Loucy (cell line): ENCODE results near the gene PTPN21.

Experiments
- H2AFZ ChIP-seq: fragments of 200-600 bp; sonication (generic); 2 replicates; pipeline ENCODE4 v1.6.0; 2016; ENCODE audit warnings: antibody characterized with exemption, mild to moderate bottlenecking, low read length, moderate library complexity
- H3F3A ChIP-seq: fragments of 200-600 bp; 2 replicates; pipeline ENCODE4 v1.6.0; 2016; ENCODE audit warnings: antibody characterized with exemption, low read depth, mild to moderate bottlenecking
- H3K27me3 ChIP-seq: fragments of 200-600 bp; sonication (generic); 2 replicates; pipeline ENCODE4 v1.6.1; 2014; ENCODE audit warnings: low read length, mild to moderate bottlenecking; ENCODE audit not compliant: insufficient read depth, poor library complexity, severe bottlenecking
- H3K36me3 ChIP-seq: fragments of 200-600 bp; sonication (generic); 2 replicates; pipeline ENCODE4 v1.6.1; 2016; ENCODE audit warnings: low read length; ENCODE audit not compliant: insufficient read depth
- H3K4me1 ChIP-seq: fragments of 200-600 bp; sonication (generic); 2 replicates; pipeline ENCODE4 v1.5.1; 2014; ENCODE audit warnings: low read length, mild to moderate bottlenecking; ENCODE audit not compliant: insufficient read depth, poor library complexity, severe bottlenecking
- H3K4me2 ChIP-seq: fragments of 200-600 bp; sonication (generic); 2 replicates; pipeline ENCODE4 v1.6.0; 2014; ENCODE audit warnings: antibody characterized with exemption, low read length, low read depth, mild to moderate bottlenecking; ENCODE audit not compliant: poor library complexity, severe bottlenecking
- H3K4me3 ChIP-seq: fragments of 200-600 bp; sonication (generic); 2 replicates; pipeline ENCODE4 v1.5.1; 2014; ENCODE audit warnings: low read length, mild to moderate bottlenecking, mixed read lengths; ENCODE audit not compliant: poor library complexity, severe bottlenecking
- H3K79me2 ChIP-seq: fragments of 200-600 bp; sonication (generic); 2 replicates; pipeline ENCODE4 v1.6.1; 2014; ENCODE audit warnings: low read length; ENCODE audit not compliant: insufficient read depth
- H3K9ac ChIP-seq: fragments of 200-600 bp; sonication (generic); 2 replicates; pipeline ENCODE4 v1.6.0; 2014; ENCODE audit warnings: mild to moderate bottlenecking, low read depth, low read length, moderate library complexity; ENCODE audit not compliant: poor library complexity, severe bottlenecking
- H3K9me2 ChIP-seq: fragments of 200-600 bp; sonication (generic); replicated peaks from 2 replicates; pipeline ENCODE4 v1.6.1; 2016; ENCODE audit warnings: low read depth, low read length, mixed read lengths
- H3K9me3 ChIP-seq: fragments of 200-600 bp; sonication (generic); 2 replicates; pipeline ENCODE4 v1.6.1; 2014; ENCODE audit warnings: mild to moderate bottlenecking, antibody characterized with exemption, low read length, low read depth; ENCODE audit not compliant: insufficient read depth
- H4K20me1 ChIP-seq: fragments of 200-600 bp; sonication (generic); 2 replicates; pipeline ENCODE4 v1.6.0; 2014; ENCODE audit warnings: antibody characterized with exemption, low read length, mild to moderate bottlenecking; ENCODE audit not compliant: insufficient read depth, poor library complexity, severe bottlenecking
- EZH2phosphoT487 ChIP-seq: fragments of 200-600 bp; IDR thresholded peaks from 2 replicates; pipeline ENCODE4 v1.6.1; 2018; ENCODE audit warnings: antibody characterized with exemption, mild to moderate bottlenecking, moderate library complexity, borderline replicate concordance
- TF ChIP-seq, protein P1 (sequence below): fragments of 200-600 bp; sonication (generic); conservative IDR thresholded peaks from 2 replicates; pipeline ENCODE4 v1.5.1; 2014; ENCODE audit warnings: mild to moderate bottlenecking, antibody characterized with exemption, low read length

The PTPN21 gene

GRCh38 chr14:88572117-88572516 lies 17.3 kb upstream of the PTPN21 start:
- Histone ChIP-seq H3F3A (no peaks in the 10 kb centered on the region), H3K9me3 (no peaks in the 10 kb centered on the region), H4K20me1 (no peaks in the 10 kb centered on the region), H3K79me2 (no peaks in the 10 kb centered on the region), H2AFZ (no peak overlapping the region), H3K9me2 (no peaks in the 10 kb centered on the region), H3K9ac (no peak overlapping the region), H3K36me3 (peaks cover 82% of the 10 kb centered on the region), H3K27me3 (no peaks in the 10 kb centered on the region), H3K4me1 (no peaks in the 10 kb centered on the region), H3K4me2 (no peak overlapping the region), H3K4me3 (no peak overlapping the region)
- TF ChIP-seq EZH2phosphoT487 = no peak
- TF ChIP-seq, protein P1, sequence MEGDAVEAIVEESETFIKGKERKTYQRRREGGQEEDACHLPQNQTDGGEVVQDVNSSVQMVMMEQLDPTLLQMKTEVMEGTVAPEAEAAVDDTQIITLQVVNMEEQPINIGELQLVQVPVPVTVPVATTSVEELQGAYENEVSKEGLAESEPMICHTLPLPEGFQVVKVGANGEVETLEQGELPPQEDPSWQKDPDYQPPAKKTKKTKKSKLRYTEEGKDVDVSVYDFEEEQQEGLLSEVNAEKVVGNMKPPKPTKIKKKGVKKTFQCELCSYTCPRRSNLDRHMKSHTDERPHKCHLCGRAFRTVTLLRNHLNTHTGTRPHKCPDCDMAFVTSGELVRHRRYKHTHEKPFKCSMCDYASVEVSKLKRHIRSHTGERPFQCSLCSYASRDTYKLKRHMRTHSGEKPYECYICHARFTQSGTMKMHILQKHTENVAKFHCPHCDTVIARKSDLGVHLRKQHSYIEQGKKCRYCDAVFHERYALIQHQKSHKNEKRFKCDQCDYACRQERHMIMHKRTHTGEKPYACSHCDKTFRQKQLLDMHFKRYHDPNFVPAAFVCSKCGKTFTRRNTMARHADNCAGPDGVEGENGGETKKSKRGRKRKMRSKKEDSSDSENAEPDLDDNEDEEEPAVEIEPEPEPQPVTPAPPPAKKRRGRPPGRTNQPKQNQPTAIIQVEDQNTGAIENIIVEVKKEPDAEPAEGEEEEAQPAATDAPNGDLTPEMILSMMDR = no peak

DNA sequence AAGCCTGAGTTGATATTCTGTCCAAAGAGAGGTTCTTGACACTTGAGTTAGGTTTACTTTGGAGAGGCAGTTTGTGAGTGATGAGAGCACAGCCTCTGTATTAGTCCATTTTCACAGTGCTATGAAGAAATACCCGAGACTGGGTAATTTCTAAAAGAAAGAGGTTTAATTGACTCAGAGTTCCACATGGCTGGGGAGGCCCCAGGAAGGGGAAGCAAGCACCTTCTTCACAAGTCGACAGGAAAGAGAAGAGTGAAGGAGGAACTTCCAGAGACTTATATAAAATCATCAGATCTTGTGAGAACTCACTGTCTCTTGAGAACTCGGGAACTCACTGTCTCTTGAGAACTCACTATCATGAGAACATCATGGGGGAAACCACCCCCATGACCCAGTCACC lies 13.4 kb upstream of the PTPN21 start:
- Histone ChIP-seq H3K9me2 (no peaks in the 10 kb centered on the region), H3K4me2 (no peak overlapping the region), H3K4me3 (no peak overlapping the region), H3K4me1 (peaks cover 15% of the 10 kb centered on the region), H3F3A (no peaks in the 10 kb centered on the region), H3K9me3 (no peaks in the 10 kb centered on the region), H3K36me3 (peaks cover 45% of the 10 kb centered on the region), H4K20me1 (peaks cover 13% of the 10 kb centered on the region), H3K9ac (no peak overlapping the region), H3K79me2 (peaks cover 27% of the 10 kb centered on the region), H3K27me3 (no peaks in the 10 kb centered on the region), H2AFZ (no peak overlapping the region)
- no peak for TF ChIP-seq EZH2phosphoT487

DNA sequence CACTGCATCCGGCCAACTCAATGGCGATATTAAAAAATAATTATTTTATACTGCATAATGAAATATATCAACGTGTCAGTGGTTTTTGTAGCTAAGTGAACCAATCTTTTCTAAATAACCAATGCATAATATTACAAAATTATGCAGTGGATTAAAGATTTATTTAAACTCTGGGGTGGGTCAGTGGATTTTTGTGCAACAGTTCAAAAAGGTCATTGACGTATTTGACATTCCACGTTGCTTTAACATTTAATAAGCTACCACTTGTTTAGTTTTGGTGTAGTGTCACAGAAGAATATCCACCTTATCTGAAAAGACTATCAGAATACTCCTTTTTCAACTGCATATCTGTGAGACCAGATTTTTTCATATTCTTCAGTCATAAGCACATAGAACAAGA lies 10.6 kb upstream of the PTPN21 start:
- Histone ChIP-seq H2AFZ (no peak overlapping the region), H3K9me2 (no peaks in the 10 kb centered on the region), H3K9ac (no peak overlapping the region), H3K79me2 (peaks cover 30% of the 10 kb centered on the region), H3K36me3 (peaks cover 29% of the 10 kb centered on the region), H3K27me3 (no peaks in the 10 kb centered on the region), H3K4me2 (peak overlapping the region; percentile 17), H3F3A (no peaks in the 10 kb centered on the region), H3K4me1 (peaks cover 15% of the 10 kb centered on the region), H3K4me3 (no peak overlapping the region), H3K9me3 (no peaks in the 10 kb centered on the region), H4K20me1 (peaks cover 13% of the 10 kb centered on the region)
- TF ChIP-seq, protein P1 = no peak
- TF ChIP-seq EZH2phosphoT487 = no peak

DNA sequence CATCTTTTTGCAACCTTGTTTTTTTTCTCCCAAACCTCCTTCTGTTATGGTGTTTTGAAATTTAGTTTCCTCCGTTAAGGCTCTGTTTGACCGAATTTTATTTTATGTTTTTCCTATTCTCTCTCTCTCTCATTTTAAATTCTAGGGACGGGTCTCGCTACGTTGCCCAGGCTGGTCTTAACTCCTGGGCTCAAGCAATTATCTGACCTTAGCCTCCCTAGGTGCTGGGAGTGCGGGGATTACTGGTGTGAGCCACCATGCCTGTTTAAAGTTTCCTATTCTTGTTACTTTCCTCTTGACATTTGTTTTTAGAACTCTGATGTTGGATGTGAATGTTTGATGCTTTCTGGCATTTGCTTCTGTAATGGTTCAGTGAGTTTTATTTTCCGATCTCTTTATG lies 9.0 kb upstream of the PTPN21 start:
- Histone ChIP-seq H3K9me2 (no peaks in the 10 kb centered on the region), H3K4me2 (peak overlapping the region; percentile 93), H3K9me3 (no peaks in the 10 kb centered on the region), H3K4me3 (peak overlapping the region; percentile 79), H3K27me3 (no peaks in the 10 kb centered on the region), H3K36me3 (peaks cover 13% of the 10 kb centered on the region), H2AFZ (no peak overlapping the region), H3K79me2 (peaks cover 30% of the 10 kb centered on the region), H3K9ac (peak overlapping the region; percentile 83), H4K20me1 (peaks cover 13% of the 10 kb centered on the region), H3K4me1 (peaks cover 15% of the 10 kb centered on the region), H3F3A (no peaks in the 10 kb centered on the region)
- TF ChIP-seq, protein P1 = no peak
- TF ChIP-seq EZH2phosphoT487 = no peak
